Right hindlimb (tissue), 1 donor: ENCODE measurements around the gene PCBP3.

Source experiments
- DNase-seq: peaks from one replicate; pipeline ENCODE4 v3.0.0-alpha.2; 2018

Gene PCBP3

DNA sequence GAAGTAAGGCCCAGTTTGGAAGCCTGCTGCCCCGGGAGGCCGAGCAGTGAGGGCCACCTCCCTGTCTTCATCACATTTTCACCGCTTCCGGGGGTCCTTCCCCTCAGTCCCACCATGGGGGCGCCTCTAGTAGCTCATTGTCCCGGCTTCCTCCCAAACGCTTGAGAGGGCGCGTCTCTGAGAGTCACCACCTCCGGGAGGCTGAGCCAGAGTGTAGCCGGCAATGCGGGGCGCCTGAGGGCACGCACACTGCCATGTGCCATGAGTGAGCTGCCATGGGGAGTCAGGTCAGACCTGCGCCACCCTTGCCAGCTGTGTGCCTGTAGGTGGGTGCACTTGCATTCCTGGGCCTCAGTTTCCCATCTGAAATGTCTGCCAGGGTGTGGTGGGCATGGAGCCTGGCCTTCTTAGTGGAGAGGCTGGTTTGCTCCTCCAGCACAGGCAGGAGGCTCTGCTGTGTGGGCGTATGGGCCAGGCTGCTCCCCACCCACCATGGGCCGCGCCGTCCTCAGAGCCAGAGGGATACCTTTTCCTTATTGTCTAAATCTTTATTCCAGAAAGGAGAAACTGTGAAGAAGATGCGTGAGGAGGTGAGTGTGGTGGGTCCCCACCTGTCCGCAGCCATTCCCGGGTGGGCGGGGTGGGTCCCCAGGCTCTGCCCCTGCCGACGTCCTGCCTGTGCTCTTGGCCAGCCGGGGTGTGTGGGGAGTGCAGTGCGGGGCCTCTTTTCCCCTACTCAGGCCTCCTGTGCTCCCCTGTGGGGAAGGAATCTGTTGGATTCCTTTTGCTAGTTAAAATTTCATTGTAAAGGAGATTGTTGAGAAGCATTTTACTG lies 256.7 kb downstream of the PCBP3 start:
- DNase-seq: no peak

DNA sequence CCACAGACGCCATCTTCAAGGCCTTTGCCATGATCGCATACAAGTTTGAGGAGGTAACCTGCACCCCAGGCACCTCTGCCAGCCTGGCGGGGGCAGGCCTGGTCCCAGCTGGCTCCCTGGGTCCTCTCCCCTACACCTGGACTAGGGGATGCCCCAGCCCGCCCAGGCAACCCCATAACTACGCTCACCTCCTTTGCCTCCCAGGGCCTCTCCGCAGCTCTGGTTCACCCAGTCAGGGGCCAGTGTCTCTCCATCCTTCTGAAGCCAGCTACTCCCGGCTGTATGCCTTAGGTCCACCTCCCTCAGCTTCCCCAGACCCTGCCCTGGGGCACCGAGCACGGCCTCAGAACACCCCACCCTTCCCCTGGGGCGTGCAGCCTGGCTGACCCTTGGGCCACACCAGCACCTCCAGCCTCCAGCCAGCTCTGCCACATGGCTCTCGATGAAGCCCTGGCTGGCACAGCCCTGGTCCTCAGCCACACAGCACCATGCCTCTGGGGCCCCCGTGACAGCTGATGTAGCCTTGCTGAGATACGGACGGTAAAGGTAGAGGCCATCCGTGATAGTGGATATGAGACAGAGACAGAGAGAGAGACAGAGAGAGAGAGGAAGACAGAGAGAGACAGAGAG lies 257.7 kb downstream of the PCBP3 start:
- DNase-seq: no peak

DNA sequence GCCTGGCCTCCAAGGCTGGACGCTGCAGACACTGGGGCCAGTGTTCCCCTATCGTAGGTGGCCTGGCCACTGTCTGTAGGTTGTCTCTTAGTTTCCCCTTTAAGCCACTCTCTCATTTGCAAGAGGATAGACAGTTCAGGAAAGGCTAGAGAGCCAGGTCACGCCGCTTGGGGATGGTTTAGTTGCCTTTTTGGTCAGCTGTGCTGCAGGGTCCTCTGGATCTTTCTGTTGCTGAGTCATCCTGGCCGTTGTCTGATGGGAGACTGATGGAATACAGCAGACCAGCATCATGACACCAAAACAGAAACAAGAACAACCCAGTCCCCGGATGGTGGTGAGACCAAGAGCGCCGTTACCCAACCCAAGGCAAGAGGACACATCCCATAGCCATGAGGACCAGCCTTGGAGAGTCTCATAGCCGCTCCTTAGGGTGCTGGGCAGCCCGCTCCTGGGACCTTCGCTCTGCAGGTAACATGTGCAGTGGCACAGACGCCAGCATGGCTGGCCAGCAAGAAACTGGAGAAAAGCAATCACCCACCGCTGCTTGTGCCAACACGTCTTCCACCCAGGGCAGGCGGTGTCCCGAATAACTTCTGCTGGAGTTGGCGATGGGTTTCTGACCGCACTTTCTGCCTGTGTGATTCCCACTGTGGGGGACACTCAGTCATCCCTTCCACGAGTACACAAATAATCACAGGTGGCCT lies 258.9 kb downstream of the PCBP3 start:
- no peak for DNase-seq

DNA sequence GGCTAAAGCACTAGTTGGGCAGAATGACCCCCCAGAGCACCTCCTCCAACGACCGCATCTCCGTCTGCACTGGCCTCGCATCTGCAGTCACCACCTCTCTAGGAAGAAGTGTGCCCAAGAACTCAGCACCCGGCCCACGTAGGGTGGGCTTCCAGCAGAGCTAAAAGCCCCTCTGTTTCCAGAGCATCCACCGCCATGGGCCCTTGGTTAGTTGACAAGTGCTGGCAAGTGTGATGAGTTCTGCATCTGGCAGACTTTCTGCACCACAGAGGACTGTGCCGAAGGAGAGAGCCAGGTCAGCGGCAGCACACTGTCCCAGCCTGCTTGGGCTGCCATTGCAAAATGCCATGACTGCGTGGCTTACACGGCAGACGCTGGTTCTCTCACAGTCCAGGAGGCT lies 261.7 kb downstream of the PCBP3 start:
- DNase-seq: no peak

DNA sequence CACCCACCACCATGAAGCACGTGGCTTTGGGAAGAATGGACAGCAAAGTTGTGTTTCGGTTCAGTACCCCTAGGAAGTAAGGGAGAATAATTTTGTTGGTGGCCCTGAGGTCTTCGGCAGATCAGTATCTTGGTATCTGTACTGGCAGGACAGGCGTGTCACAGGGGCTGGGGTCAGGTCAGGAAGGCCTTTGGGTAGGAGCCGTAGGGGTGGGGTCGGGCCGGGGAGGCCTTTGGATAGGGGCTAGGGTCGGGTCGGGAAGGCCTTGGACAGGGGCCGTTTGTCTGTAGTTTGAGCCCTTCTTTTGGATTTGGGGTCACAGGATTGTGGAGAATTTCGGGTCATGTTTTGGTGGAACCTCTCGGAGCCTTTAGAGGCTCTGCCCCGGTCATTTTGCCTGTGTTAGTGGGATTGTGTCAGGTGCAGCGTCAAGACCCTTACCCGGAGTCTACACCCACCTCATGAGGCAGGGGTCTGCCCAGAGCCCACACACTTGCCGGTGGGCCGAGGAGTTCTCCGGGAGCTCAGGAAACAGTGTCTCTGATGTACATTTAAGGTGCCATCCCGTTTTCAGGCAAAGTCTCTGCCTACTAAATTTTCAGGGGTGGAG lies 262.8 kb downstream of the PCBP3 start:
- DNase-seq: no peak

DNA sequence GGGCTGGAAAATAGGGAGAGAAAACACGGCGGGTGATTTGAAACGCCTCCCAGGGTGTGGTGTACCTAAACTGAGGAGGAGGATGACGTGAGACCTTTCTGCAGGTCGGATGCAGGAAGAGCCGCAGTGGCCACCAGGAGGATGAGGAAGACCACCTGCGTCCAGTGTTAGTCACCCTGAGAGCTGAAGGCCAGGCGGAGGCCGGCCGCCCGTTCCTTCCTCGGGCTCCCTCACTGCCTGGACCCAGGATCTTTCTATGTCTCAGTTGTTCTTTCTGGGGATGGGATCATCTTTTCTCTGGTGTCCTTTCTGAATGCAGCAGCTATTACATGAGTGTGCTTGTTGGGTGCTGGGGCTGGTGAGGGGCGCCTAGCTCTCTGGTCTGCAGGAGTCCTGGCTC lies 263.3 kb downstream of the PCBP3 start:
- no peak for DNase-seq

DNA sequence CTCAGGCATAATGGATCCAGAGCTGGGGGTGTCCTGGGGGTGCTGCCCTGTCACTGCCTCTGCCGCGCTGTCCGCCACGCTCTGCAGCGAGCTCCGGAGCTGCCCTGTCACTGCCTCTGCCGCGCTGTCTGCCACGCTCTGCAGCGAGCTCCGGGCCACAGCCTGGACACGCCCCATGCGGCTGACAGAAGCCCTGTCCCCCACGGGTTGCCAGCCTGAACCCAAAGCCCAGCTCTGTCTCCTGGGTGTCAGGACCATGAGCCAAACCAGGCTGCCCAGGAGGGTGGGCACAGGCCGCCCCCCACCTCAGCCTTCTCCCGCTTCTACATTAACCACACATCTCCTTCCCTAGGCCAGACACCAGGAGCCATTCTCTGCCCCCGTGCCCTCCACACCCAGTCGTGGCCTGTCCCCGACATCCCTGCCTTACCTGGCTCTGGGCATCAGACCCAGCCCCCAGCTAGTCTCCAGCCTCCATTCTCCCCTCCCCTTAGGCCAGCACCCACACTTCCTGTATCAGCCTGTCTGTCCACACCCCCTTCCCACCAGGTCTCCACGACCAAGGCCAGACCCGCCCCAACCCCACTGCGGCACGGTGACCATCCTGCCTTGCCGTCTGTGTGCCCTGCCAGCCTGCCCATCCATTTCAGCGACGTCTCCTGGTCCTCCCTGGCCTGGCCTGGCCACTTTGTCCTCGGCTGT lies 265.2 kb downstream of the PCBP3 start:
- DNase-seq: no peak

DNA sequence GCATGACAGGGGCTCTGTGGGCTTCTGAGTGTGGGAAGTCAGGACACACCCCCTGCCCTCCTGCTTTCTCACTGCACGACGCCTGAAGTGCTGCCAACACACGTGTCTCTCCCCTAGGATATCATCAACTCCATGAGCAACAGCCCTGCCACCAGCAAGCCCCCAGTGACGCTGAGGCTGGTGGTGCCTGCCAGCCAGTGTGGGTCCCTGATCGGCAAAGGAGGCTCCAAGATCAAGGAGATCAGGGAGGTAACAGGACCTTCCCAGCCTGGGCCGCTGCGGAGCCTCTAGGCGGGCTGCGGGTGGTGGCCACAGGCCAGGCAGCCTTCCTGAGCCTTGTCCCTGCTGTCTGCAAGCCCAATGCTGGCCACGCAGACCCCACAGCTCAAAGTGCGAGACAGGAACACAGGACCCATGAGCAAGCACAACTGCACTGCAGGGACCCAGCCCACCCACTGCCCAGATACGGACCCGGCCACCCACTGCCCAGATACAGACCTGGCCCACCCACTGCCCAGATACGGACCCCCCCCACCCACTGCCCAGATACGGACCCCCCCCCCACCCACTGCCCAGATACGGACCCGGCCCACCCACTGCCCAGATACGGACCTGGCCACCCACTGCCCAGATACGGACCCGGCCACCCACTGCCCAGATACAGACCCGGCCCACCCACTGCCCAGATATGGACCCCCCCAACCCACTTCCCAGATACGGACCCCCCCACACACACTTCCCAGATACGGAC lies 265.9 kb downstream of the PCBP3 start:
- no peak for DNase-seq

DNA sequence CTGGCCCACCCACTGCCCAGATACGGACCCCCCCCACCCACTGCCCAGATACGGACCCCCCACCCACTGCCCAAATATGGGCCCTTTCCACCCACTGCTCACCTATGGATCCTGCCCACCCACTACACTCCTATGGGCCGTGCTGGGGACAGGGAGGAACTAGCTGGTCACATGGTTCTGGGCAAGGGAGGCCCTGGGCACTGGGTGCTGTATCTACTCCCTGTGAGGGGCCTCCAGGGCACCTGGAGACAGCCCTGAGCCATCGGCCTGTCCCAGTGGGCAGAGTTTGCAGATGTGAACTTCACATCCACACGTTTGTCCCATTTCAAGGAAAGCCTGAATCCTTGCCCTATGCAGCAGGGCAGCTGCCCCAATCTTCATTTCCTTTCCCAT lies 266.6 kb downstream of the PCBP3 start:
- DNase-seq: no peak

DNA sequence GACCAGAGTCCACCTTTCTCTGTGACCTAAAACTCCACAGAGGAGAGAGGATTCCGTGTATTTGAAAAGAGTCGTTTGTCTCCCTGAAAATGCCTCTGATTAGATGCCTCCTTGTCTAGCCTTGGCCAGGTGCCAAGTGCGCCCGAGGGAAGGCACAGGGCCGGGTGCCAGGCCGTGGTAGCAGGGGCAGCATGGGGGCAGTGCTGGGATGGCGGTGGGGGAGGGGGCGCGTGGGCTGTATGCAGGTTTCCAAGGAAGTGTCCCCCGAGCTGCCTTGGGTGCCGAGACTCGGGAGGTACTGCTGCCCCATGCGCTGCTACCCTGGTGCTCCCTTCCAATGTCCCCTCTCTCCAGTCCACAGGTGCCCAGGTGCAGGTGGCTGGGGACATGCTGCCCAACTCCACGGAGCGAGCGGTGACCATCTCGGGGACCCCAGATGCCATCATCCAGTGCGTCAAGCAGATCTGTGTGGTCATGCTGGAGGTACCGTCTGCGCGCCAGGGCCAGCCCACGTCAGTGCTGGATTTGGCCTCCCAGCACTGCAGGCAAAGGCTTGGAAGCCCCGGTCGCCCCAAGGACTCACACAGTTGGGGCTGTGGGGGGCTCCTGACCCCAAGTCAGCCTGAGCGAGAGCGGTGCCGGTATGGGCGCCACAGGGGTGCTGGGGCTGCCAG lies 267.2 kb downstream of the PCBP3 start:
- DNase-seq: no peak

DNA sequence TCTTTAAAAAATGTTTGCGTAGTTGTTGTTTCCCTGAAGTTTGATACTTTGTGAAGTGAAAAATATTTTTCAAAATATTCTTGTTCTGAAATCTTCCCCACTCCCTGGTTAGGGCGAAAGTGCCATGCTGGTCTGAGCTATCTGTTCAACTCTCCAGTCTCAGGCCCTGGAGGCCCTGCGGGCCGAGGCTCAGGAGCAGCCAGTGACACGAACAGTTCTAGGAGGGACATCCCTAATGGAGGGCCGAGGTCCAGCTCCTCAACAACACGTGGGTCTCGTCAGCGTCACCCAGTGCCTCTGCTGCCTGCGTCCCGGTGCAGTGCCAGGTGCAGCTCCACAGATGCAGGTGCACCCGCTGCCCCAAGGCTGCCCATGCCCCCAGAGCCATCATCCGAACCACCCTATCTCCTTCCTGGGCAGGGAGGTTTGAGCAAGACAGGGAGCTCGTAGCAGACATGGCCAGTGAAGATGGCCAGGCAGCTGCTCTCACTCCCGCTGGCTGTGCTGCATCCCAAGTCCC lies 268.3 kb downstream of the PCBP3 start:
- no peak for DNase-seq

DNA sequence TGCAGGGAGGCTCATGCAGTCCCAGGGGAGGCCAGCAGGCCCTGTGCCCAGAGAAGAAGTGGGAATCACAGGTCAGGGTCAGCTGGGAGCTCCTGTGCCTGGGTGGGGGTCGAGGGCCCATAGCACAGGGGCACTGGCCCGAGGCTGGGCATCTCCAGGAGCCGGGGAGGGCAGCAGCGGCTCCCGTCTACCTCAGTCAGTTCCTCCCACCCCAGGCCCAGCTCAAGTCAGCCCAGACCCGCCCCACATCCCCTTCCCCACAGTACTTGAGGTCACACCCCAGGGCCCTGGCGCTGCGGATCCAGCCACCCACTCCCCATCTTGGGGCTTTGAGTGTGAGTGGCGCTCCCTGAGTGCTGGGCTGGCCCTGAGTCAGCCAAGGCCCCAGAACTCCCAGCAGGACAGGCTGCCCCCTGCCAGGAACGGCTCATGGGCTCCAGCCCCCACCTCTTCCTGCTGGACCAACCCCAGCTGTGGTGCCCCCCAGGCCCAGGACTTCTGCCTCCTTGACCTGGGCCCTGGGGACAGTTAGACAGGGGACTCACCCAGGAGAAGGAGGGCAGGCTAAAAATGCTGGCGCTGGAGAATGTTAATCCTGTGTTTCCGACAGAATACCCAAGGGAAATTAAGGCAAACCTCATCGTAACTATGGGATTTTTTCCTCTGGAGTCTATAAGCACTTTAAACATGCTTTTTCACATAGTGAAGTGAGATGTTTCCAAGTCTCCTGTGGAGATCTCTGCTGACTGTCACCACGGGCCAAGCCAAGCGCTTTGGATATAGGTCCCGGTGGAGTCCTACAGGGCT lies 269.3 kb downstream of the PCBP3 start:
- no peak for DNase-seq

DNA sequence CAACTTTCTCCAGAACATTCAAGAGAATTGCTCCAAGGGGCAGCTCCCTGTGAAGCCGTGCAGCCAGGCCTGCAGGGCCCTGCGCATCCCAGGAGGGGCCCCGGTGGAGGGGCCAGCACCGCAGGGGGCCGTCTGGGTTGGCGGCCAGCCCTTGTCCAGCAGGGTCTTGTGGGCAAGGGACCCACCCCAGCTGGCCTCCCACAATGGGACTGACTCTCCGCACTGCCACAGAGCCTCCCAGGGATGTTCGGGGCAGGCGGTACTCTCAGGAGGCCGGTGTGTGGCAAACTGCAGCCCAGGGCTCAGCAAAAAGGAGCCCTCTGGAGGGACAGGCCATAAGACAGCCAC lies 269.9 kb downstream of the PCBP3 start:
- no peak for DNase-seq

DNA sequence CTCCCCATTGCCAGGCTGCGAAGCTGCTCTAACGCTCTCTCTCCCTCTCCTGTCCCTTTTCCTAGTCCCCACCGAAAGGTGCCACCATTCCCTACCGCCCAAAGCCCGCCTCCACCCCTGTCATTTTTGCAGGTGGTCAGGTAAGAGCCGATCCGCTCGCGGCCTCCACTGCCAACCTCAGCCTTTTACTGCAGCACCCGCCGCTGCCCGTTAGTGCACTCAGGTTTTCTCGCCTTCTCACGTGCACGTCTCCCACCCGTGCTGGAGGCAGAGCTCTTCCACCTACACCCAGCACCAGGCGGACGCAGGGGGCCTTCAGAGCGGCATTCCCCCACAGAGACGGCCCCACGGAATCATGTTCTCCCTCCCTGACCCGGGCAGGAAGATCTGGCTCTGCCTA lies 270.4 kb downstream of the PCBP3 start:
- DNase-seq: no peak

DNA sequence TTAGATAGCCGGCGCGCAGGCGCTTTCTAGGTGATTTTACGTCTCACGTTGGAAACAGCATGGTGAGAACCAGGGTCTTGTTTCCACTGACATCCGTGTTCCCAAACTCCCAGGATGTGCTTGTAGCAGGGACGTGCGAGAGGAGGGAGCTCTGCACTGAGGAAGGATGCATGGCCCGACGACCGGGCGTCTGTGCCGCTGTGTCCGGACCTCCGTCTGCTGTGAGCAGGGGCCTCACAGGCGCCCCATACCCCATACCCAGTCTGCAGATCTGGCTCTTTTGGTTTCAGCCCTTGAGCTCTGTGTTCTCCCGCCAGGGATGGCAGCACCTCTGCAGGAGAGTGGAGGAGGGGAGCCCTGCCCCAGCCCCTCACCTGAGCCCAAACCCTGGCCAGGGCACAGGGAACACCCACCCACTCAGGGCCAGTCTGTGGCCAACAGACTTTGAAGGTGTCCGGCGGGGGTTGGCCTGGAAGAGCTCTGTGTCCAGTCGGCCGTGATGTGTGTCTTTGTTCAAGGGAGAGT lies 270.9 kb downstream of the PCBP3 start:
- DNase-seq: no peak

DNA sequence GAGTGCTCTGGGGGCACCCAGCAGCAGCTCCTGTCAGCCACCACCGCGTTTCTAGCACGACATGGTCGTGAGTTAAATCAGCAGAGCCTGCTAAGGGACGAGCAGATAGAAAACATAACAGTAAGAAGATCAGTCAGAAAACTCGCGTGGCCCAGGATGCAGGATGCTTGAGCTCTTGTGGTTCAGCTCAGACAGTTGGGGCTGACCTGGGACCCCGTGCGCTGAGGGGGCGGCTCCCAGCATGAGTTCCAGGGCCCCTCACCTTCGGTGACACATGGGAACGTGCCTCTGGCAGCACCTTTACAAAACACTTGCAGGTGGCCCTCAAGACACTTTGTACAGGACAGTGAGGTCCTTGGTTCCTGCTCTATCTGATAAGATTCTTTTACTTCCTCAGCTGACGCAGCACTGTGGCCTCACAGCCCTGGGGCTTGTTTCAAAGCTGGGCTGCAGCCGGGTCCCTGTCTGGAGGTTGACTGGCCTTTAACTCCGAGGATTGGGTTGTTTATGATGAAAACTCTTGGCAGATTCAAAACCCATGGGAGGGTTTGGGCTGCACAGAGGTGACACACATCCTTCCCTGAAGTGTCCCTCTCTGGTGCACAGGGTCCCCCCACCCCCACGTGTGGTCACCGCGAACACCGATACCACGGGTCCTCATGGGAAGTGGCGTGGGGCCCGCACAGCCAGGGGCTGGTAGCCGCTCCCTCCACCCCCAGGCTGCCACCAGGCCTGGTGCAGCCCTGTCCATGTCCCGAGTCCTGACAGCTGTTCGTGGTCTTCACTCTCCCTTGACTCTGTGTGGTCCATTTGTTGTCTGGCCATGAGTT lies 272.7 kb downstream of the PCBP3 start:
- DNase-seq: no peak

DNA sequence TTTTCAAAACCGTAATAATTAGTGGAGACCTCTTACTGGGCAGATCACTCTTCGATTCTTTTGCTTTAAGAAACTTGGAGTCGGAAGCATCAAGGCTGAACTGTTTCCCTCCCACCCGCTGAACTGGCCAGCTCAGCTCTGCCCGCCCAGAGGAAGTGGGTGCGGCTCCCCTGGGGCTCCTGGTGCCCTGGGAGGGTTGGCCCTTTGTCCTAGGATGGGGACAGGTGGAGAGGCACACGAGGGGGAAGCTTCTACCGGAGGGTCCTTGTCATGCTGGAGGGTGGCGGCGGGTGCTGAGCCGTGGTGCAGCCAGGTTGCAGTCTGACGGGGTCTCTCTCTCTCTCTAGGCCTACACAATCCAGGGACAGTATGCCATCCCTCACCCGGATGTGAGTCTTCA lies 273.7 kb downstream of the PCBP3 start:
- no peak for DNase-seq

DNA sequence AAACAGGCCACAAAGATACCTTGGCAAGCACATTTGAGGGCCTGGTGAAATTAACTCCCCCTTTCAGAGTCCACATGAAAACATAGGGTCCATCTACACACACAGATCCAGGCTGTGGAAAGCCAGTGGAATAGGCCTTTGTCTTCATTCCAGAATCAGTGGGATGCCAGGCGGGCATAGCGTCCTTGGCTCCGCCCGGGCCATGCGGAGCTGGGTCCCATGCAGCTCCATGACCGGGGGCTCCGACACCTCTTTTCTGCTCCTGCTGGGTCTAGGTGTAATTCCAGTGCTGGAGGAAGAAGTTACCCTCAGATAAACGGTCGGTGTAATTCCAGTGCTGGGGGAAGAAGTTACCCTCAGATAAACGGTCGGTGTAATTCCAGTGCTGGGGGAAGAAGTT lies 274.5 kb downstream of the PCBP3 start:
- no peak for DNase-seq

DNA sequence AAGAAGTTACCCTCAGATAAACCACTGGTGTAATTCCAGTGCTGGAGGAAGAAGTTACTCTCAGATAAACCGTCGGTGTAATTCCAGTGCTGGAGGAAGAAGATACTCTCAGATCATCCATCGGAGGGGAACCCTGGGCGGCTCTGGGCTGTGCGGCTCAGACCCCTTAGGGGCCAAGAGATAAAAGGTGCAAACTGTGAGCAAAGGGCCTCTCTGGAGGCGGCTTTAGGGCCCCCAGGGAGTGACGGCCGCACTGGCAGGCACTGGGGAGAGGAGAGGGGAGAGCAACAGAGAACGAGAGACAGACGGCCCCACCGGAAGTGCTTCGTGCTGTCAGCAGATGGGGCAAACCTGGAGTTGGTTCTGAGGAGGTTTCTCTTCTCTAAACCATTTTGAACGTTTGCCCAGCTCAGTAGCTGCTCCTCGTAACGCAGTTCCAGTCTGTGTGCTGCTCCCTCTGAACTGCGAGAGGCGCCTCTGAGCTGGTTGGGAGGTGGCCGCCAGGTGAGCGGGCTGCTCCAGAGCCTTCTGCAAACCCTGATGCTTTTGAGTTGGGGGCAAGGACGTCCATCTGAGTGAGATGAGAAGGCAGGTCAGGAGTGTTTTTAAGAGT lies 275.4 kb downstream of the PCBP3 start:
- no peak for DNase-seq
